Measurements from ENCODE around the gene PACRG. TPM values are rescaled to one million over a fixed set of nuclear protein-coding genes. Genes with fewer than 3 reads are reported as not detected.

Gene PACRG
- total RNA-seq, 3 donors from 2014 or later = 0.64 to 6.4 (median 4.6) TPM

DNA sequence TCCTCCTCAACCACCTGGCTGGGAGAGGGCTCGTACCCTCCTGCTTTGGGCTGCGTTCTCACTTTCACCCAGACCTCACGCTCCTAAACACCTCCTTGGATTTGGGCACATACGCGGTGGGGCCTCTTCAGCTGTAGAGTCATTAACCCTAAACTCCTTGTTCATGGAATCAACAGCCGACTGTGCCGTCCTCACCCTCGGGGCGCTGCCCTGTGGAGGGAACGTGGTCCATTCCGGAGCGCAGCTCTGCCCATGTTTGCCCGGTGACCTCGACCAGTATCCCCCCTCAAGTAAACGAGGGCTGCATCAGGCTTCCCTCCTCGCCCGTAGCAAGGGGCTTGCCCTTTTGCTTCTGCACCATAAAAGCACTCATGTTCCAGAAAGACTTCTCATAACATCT, 512.8 kb downstream of the PACRG start:
- H3K27ac ChIP-seq = no peak overlapping the region
- no peak overlapping the region for H3K4me3 ChIP-seq

DNA sequence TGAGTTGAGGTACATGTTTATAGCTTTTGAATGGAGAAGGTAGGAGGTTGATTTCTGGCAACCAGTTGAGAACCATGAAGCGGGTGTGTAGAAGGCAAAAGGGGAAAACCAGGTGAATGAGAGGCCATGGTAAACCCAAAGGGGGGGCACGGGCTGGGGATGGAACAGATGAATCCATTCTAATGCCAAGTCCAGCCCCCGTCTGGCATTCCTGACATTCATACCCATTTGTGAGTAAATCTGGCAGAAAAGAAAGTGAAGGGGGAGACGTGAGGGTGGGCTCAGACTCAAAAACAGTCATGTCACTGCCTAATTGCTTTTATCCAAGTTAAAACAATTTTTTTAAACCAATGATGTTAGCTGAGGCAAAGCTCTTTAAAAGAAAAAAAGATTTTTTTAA, 513.9 kb downstream of the PACRG start:
- intact Hi-C loops (cut with DNase I; ENCODE audit: low total_unique reads) = no loop called here
- Histone ChIP-seq H3K27ac (no peak overlapping the region), H3K4me1 (no peaks in the 10 kb centered on the region), H3K9me3 (no peaks in the 10 kb centered on the region), H3K36me3 (no peaks in the 10 kb centered on the region), H3K4me3 (no peak overlapping the region), H3K27me3 (no peaks in the 10 kb centered on the region)
- TF ChIP-seq POLR2AphosphoS5 (IDR thresholded peaks at IDR 0.05) (no peak), POLR2A (IDR thresholded peaks at IDR 0.05) (no peak)
- TF ChIP-seq, protein P1, sequence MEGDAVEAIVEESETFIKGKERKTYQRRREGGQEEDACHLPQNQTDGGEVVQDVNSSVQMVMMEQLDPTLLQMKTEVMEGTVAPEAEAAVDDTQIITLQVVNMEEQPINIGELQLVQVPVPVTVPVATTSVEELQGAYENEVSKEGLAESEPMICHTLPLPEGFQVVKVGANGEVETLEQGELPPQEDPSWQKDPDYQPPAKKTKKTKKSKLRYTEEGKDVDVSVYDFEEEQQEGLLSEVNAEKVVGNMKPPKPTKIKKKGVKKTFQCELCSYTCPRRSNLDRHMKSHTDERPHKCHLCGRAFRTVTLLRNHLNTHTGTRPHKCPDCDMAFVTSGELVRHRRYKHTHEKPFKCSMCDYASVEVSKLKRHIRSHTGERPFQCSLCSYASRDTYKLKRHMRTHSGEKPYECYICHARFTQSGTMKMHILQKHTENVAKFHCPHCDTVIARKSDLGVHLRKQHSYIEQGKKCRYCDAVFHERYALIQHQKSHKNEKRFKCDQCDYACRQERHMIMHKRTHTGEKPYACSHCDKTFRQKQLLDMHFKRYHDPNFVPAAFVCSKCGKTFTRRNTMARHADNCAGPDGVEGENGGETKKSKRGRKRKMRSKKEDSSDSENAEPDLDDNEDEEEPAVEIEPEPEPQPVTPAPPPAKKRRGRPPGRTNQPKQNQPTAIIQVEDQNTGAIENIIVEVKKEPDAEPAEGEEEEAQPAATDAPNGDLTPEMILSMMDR (IDR thresholded peaks at IDR 0.05) = no peak
- DNase-seq (ENCODE audit: low spot score in 2 of 2) = no peak

More for the DNA sequence above, 512.8 kb downstream of the PACRG start:
- intact Hi-C loops (cut with DNase I; ENCODE audit: low total_unique reads) = no loop called here
- Histone ChIP-seq H3K9me3 (no peaks in the 10 kb centered on the region), H3K36me3 (no peaks in the 10 kb centered on the region), H3K27me3 (no peaks in the 10 kb centered on the region), H3K4me1 (no peaks in the 10 kb centered on the region)
- TF ChIP-seq POLR2AphosphoS5 (IDR thresholded peaks at IDR 0.05) (no peak), POLR2A (IDR thresholded peaks at IDR 0.05) (no peak)
- TF ChIP-seq, protein P1 (IDR thresholded peaks at IDR 0.05) = no peak
- DNase-seq (ENCODE audit: low spot score in 2 of 2) = no peak

DNA sequence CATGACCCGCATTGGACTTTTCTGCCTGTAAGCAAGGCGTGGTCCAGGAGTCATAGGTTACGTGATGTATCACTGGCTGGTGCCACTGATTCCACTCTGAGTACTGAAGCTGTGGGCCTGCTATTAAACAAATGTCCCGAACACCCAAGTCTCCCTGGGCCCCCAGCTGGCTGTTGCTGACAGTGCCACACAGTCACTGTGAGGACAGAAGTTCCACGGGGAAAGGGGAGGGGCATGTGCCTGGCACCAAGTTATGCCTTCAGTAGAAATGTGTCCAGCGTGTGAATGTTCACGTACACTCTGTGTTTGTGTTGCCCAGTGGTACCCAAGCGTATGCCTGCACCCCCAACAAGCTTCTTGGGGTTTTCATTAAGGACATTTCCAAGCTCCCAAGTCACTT, 515.3 kb downstream of the PACRG start:
- Histone ChIP-seq H3K4me3 (no peak overlapping the region), H3K36me3 (no peaks in the 10 kb centered on the region), H3K4me1 (no peaks in the 10 kb centered on the region), H3K9me3 (no peaks in the 10 kb centered on the region), H3K27ac (no peak overlapping the region), H3K27me3 (no peaks in the 10 kb centered on the region)
- intact Hi-C loops (cut with DNase I; ENCODE audit: low total_unique reads) = no loop called here
- TF ChIP-seq POLR2AphosphoS5 (IDR thresholded peaks at IDR 0.05) = no peak
- TF ChIP-seq POLR2A (IDR thresholded peaks at IDR 0.05) = no peak
- TF ChIP-seq, protein P1 (IDR thresholded peaks at IDR 0.05) = no peak
- no peak for DNase-seq (ENCODE audit: low spot score in 2 of 2)

DNA sequence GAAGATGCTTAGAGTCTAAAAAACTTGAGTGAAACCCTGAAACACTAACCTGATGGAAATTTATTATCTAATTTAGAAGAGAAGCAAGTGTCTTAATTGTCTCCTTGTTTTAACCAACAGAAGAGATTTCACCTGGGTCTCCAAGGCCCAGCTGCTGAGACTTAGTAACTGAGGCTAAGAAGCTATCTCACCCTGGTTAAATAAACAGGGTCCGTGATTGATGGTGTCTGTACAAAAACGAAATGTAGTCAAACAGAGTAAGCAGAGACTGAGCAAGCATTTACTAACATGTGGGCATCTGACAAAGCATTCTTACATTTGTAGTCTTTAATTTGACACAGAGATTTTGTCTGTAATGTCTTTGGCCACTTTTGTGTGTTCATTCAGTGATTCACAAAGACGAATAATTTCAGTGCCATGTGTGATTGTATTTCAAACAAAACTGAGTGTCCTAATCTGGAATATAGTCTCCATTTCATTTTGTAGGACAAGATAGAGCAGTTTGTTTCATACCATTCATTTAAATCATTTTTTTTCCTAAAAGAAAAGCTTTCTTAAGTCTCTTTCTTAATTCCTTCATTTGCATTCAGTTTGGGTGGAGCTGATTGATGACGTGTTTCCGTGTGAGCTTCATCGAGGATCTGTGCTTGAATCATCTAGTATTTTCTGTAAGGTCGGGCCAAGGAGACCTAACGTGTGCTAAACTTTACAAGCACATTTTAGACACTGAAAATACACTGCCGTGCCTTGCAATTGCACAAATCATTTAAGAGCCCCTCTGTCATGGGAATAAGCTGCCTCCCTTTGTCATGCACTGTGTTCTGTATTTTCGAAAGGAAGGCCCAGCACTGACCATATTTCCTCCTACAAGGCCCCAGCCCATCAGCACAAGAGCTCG, 516.2 kb downstream of the PACRG start:
- Histone ChIP-seq H3K9me3 (no peaks in the 10 kb centered on the region), H3K27ac (no peak overlapping the region), H3K4me3 (no peak overlapping the region), H3K36me3 (no peaks in the 10 kb centered on the region), H3K27me3 (no peaks in the 10 kb centered on the region), H3K4me1 (no peaks in the 10 kb centered on the region)
- intact Hi-C loops (cut with DNase I; ENCODE audit: low total_unique reads) = no loop called here
- DNase-seq (ENCODE audit: low spot score in 2 of 2) = no peak
- TF ChIP-seq, protein P1 (IDR thresholded peaks at IDR 0.05) = no peak
- TF ChIP-seq POLR2AphosphoS5 (IDR thresholded peaks at IDR 0.05) (no peak), POLR2A (IDR thresholded peaks at IDR 0.05) (no peak)

DNA sequence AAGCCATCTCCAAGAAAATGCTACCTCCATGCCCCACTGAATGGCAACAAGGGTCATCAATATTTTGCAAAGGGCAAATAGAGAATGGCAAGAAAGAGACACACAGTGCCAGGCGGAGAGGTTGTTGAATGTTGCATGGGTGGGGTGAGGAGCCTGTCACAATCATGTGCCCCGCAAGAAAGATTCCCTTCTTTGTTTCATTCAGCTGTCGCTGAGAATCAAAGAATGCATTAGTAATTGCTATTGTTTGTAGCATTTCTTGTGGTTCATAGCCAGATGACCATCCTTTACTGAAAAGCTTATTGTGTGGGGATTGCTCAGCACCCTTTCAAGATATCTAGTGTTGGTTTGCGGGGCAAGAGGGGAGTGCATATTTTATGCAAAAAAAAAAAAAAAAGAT, 520.3 kb downstream of the PACRG start:
- H3K27ac ChIP-seq = no peak overlapping the region
- intact Hi-C loops (cut with DNase I; ENCODE audit: low total_unique reads) = no loop called here
- H3K27me3 ChIP-seq = no peaks in the 10 kb centered on the region
- H3K36me3 ChIP-seq = no peaks in the 10 kb centered on the region
- TF ChIP-seq, protein P1 (IDR thresholded peaks at IDR 0.05) = no peak
- TF ChIP-seq POLR2AphosphoS5 (IDR thresholded peaks at IDR 0.05) = no peak
- TF ChIP-seq POLR2A (IDR thresholded peaks at IDR 0.05) = no peak
- no peak for DNase-seq (ENCODE audit: low spot score in 2 of 2)
- H3K4me1 ChIP-seq = no peaks in the 10 kb centered on the region
- H3K9me3 ChIP-seq = no peaks in the 10 kb centered on the region
- H3K4me3 ChIP-seq = no peak overlapping the region
